Thyroid gland (tissue), 4 donors: ENCODE measurements around the gene BRIP1. TPM values are rescaled to one million over a fixed set of nuclear protein-coding genes. Genes with fewer than 3 reads are reported as not detected.

Experiments
- DNase-seq, 2 donors: peaks; one replicate each; pipeline ENCODE4 v3.0.0-alpha.2; 2019
- H3K27ac ChIP-seq, 3 donors: fragments of 200-600 bp; sonication (generic); 1 replicate in 2 of 3; 2 replicates in 1 of 3; pipeline ENCODE4 v1.5.1; 2016 to 2019; ENCODE audit warnings: mild to moderate bottlenecking in 1 of 3, moderate library complexity in 1 of 3
- H3K27me3 ChIP-seq: fragments of 200-600 bp; sonication (generic); one replicate; pipeline ENCODE4 v1.5.1; 2019
- H3K36me3 ChIP-seq, 2 donors: fragments of 200-600 bp; sonication (generic); one replicate each; pipeline ENCODE4 v1.5.1; 2016 to 2019
- H3K4me1 ChIP-seq, 2 donors: fragments of 200-600 bp; sonication (generic); one replicate each; pipeline ENCODE4 v1.5.1; 2017 to 2019
- H3K4me3 ChIP-seq, 3 donors: fragments of 200-600 bp; sonication (generic); replicated peaks in 1 of 3; 1 replicate in 2 of 3; 2 replicates in 1 of 3; pipeline ENCODE4 v1.5.1; 2016; ENCODE audit warnings: mild to moderate bottlenecking in 1 of 3
- H3K9me3 ChIP-seq: fragments of 200-600 bp; sonication (generic); one replicate; pipeline ENCODE4 v1.5.1; 2017
- CTCF ChIP-seq, 6 experiments: fragments of 200-600 bp in 3 of 6; fragments of 450-650 bp in 3 of 6; sonication (generic) in 3 of 6; IDR thresholded peaks; one replicate each; pipeline ENCODE4 v1.5.1; 2016 to 2019; ENCODE audit warnings: antibody characterized with exemption in 6 of 6, mild to moderate bottlenecking in 2 of 6, inconsistent platforms in 1 of 6, moderate library complexity in 1 of 6
- POLR2A ChIP-seq, 2 donors: fragments of 450-650 bp; IDR thresholded peaks; one replicate each; pipeline ENCODE4 v1.6.1; 2017; ENCODE audit warnings: antibody characterized with exemption in 2 of 2, mild to moderate bottlenecking in 2 of 2, moderate library complexity in 1 of 2
- WGBS, 2 donors: methylation state at CpG; one replicate each; pipeline ENCODE4 v1.1.5; 2017; 5-methylcytosine and 5-hydroxymethylcytosine counted together
- intact Hi-C: fragments of 100-400 bp; cut with DNase I; formaldehyde crosslinking; loops from one replicate; pipeline ENCODE4 v1.15.1; 2023
- total RNA-seq, 4 donors: library from RNA; depleted of rRNA; stranded (reverse); fragments of >200 nt; gene quantifications; one replicate each; pipeline ENCODE4 v1.2.3, GENCODE V29; 2016

The BRIP1 gene
- total RNA-seq, 4 donors from 2014 or later = 0.40 TPM; not detected in 3

GRCh38 chr17:61795546-61795945 is 67.8 kb downstream of the BRIP1 start:
- intact Hi-C loops = no loop called here
- Histone ChIP-seq H3K4me3 (no peak overlapping the region), H3K9me3 (no peaks in the 10 kb centered on the region), H3K4me1 (no peaks in the 10 kb centered on the region), H3K36me3 (no peaks in the 10 kb centered on the region), H3K27ac (no peak overlapping the region), H3K27me3 (no peaks in the 10 kb centered on the region)
- TF ChIP-seq POLR2A (IDR thresholded peaks at IDR 0.05) (no peak), CTCF (IDR thresholded peaks at IDR 0.05) (no peak)
- DNase-seq = no peak
- WGBS, 2 donors = 96% methylated on average over 2 of the region's 2 CpGs

GRCh38 chr17:61794792-61795191 is 68.5 kb downstream of the BRIP1 start:
- Histone ChIP-seq H3K4me1 (no peaks in the 10 kb centered on the region), H3K27me3 (no peaks in the 10 kb centered on the region), H3K9me3 (no peaks in the 10 kb centered on the region), H3K4me3 (no peak overlapping the region), H3K36me3 (no peaks in the 10 kb centered on the region), H3K27ac (no peak overlapping the region)
- TF ChIP-seq CTCF (IDR thresholded peaks at IDR 0.05) (no peak), POLR2A (IDR thresholded peaks at IDR 0.05) (no peak)
- intact Hi-C loops = no loop called here
- WGBS, 2 donors = 93 to 98% methylated on average over 1 of the region's 1 CpG
- DNase-seq = no peak

GRCh38 chr17:61794242-61794641 is 69.1 kb downstream of the BRIP1 start:
- DNase-seq = no peak
- no peaks in the 10 kb centered on the region for H3K4me1 ChIP-seq
- H3K27me3 ChIP-seq = no peaks in the 10 kb centered on the region
- intact Hi-C loops = no loop called here
- H3K27ac ChIP-seq = no peak overlapping the region
- no peaks in the 10 kb centered on the region for H3K36me3 ChIP-seq
- WGBS, 2 donors = 94 to 95% methylated on average over 4 of the region's 4 CpGs
- H3K4me3 ChIP-seq = no peak overlapping the region
- no peak for TF ChIP-seq POLR2A (IDR thresholded peaks at IDR 0.05)
- TF ChIP-seq CTCF (IDR thresholded peaks at IDR 0.05) = no peak
- no peaks in the 10 kb centered on the region for H3K9me3 ChIP-seq

GRCh38 chr17:61793565-61793964 is 69.8 kb downstream of the BRIP1 start:
- Histone ChIP-seq H3K36me3 (no peaks in the 10 kb centered on the region), H3K4me3 (no peak overlapping the region), H3K27me3 (no peaks in the 10 kb centered on the region), H3K27ac (no peak overlapping the region), H3K9me3 (no peaks in the 10 kb centered on the region), H3K4me1 (no peaks in the 10 kb centered on the region)
- TF ChIP-seq CTCF (IDR thresholded peaks at IDR 0.05) = no peak
- TF ChIP-seq POLR2A (IDR thresholded peaks at IDR 0.05) = no peak
- WGBS, 2 donors = 97 to 98% methylated on average over 3 of the region's 3 CpGs
- no peak for DNase-seq
- intact Hi-C loops = no loop called here

GRCh38 chr17:61789872-61790271 is 73.5 kb downstream of the BRIP1 start:
- intact Hi-C loops = no loop called here
- Histone ChIP-seq H3K36me3 (no peaks in the 10 kb centered on the region), H3K9me3 (no peaks in the 10 kb centered on the region), H3K27me3 (no peaks in the 10 kb centered on the region), H3K4me3 (no peak overlapping the region), H3K4me1 (no peaks in the 10 kb centered on the region), H3K27ac (no peak overlapping the region)
- no peak for DNase-seq
- TF ChIP-seq POLR2A (IDR thresholded peaks at IDR 0.05) (no peak), CTCF (IDR thresholded peaks at IDR 0.05) (no peak)
